H1 (cell line): ENCODE results near the gene SLC6A7.

Experiments used
- CREB1 ChIP-seq: IDR thresholded peaks from 2 replicates; pipeline ENCODE4 v1.6.1; 2012; ENCODE audit warnings: inconsistent platforms
- EGR1 ChIP-seq: IDR thresholded peaks from 2 replicates; pipeline ENCODE4 v1.6.1; 2011; ENCODE audit warnings: low read depth, low read length, borderline replicate concordance
- EP300 ChIP-seq, 2 experiments: IDR thresholded peaks; 1 replicate in 1 of 2; 2 replicates in 1 of 2; pipeline ENCODE4 v1.6.1; 2011 to 2012; ENCODE audit warnings: low read depth in 2 of 2, low read length in 2 of 2, mild to moderate bottlenecking in 2 of 2, borderline replicate concordance in 1 of 2, inconsistent platforms in 1 of 2, moderate library complexity in 1 of 2
- GABPA ChIP-seq: IDR thresholded peaks from 2 replicates; pipeline ENCODE4 v1.6.1; 2011; ENCODE audit warnings: mild to moderate bottlenecking, low read length, moderate library complexity, borderline replicate concordance; ENCODE audit not compliant: insufficient read depth
- RFX5 ChIP-seq: IDR thresholded peaks from 2 replicates; pipeline ENCODE4 v1.6.1; 2011; ENCODE audit warnings: low read depth, low read length, improper control_type of control experiment, borderline replicate concordance
- RNF2 ChIP-seq: fragments of 200-900, 300-1000 bp; sonication (generic); IDR thresholded peaks from 2 replicates; pipeline ENCODE4 v1.7.1; 2016; ENCODE audit warnings: borderline replicate concordance, low read depth, mild to moderate bottlenecking, antibody characterized with exemption, low read length; ENCODE audit not compliant: poor library complexity, severe bottlenecking; ENCODE audit errors: missing control alignments
- SIN3A ChIP-seq, 2 experiments: IDR thresholded peaks in 1 of 2; conservative IDR thresholded peaks in 1 of 2; 2 replicates each; pipeline ENCODE4 v1.6.1; 2011 to 2012; ENCODE audit warnings: low read length in 2 of 2, improper control_type of control experiment in 1 of 2, low read depth in 1 of 2, mild to moderate bottlenecking in 1 of 2
- TF ChIP-seq, protein P1 (sequence below), 3 experiments: IDR thresholded peaks; 1 replicate in 2 of 3; 2 replicates in 1 of 3; pipeline versions ENCODE4 v1.5.1 to v1.6.1; 2011; ENCODE audit warnings: low read length in 3 of 3, mild to moderate bottlenecking in 3 of 3, inconsistent platforms in 2 of 3, low read depth in 1 of 3, moderate library complexity in 1 of 3; ENCODE audit not compliant: insufficient read depth in 1 of 3; ENCODE audit errors: control extremely low read depth in 1 of 3
- TF ChIP-seq, protein P2 (sequence below): IDR thresholded peaks from 2 replicates; pipeline ENCODE4 v1.6.1; 2012; ENCODE audit warnings: inconsistent platforms

DNA sequence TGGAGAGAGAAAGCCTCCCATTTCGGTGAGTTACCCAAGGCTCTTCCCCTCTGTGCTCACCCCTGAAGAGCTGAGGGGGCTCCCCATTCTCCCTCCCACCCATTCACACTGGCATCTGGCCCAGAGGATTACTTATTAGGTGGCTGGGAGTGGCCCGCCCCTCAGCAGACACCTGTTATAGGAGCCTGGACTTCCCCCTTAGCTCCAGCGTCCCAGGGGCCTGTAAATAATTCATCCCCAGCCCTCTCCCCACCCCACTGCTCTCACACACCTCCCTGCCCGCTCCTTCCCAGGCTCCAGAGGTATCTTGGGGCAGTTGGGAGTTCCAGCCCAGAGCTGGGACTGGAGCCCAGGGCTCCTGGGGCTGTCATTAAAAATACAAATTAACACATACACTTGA is 11.6 kb upstream of the SLC6A7 start:
- no peak for TF ChIP-seq EP300 (IDR thresholded peaks at IDR 0.05; ENCODE audit: borderline replicate concordance in 1 of 2, low read depth in 2 of 2, low read length in 2 of 2)
- no peak for TF ChIP-seq EGR1
- no peak for TF ChIP-seq GABPA
- no peak for TF ChIP-seq RFX5
- no peak for TF ChIP-seq CREB1
- TF ChIP-seq, protein P1, sequence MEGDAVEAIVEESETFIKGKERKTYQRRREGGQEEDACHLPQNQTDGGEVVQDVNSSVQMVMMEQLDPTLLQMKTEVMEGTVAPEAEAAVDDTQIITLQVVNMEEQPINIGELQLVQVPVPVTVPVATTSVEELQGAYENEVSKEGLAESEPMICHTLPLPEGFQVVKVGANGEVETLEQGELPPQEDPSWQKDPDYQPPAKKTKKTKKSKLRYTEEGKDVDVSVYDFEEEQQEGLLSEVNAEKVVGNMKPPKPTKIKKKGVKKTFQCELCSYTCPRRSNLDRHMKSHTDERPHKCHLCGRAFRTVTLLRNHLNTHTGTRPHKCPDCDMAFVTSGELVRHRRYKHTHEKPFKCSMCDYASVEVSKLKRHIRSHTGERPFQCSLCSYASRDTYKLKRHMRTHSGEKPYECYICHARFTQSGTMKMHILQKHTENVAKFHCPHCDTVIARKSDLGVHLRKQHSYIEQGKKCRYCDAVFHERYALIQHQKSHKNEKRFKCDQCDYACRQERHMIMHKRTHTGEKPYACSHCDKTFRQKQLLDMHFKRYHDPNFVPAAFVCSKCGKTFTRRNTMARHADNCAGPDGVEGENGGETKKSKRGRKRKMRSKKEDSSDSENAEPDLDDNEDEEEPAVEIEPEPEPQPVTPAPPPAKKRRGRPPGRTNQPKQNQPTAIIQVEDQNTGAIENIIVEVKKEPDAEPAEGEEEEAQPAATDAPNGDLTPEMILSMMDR (IDR thresholded peaks at IDR 0.05; ENCODE audit: control extremely low read depth in 1 of 3, insufficient read depth in 1 of 3, low read depth in 1 of 3, low read length in 3 of 3), result no peak
- no peak for TF ChIP-seq RNF2
- no peak for TF ChIP-seq SIN3A (conservative IDR thresholded peaks at IDR 0.05 in 1 of 2, IDR thresholded peaks at IDR 0.05 in 1 of 2; ENCODE audit: low read depth in 1 of 2, low read length in 2 of 2)
- TF ChIP-seq, protein P2, sequence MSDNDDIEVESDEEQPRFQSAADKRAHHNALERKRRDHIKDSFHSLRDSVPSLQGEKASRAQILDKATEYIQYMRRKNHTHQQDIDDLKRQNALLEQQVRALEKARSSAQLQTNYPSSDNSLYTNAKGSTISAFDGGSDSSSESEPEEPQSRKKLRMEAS, result no peak
